Measurements from ENCODE around the gene INTS6. TPM values are rescaled to one million over a fixed set of nuclear protein-coding genes. Genes with fewer than 3 reads are reported as not detected.
A peak's percentile ranks its signal among the peaks of the same experiment; 100 is the strongest.

Gene INTS6
- total RNA-seq, 4 donors from 2014 or later = 25.1 to 42.2 (median 31.8) TPM

DNA sequence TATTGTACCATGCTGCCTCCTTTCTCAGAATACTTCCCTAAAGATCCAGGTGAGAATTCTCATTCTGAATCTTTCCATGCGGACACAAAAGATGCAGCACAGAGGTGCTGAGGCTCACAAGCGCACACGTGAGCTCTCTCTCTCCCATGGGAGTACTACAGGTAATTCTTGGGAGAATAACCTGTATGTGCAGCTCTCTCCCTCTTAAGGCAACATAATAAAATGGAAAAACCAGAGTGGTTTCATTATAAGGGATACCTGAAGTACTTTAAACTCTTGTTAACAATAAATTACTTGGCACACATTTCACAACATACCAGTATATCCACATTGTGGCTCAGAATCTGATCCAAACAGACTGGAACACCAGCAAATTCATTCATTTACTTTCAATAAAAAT, 40.4 kb downstream of the INTS6 start:
- no peak for DNase-seq

DNA sequence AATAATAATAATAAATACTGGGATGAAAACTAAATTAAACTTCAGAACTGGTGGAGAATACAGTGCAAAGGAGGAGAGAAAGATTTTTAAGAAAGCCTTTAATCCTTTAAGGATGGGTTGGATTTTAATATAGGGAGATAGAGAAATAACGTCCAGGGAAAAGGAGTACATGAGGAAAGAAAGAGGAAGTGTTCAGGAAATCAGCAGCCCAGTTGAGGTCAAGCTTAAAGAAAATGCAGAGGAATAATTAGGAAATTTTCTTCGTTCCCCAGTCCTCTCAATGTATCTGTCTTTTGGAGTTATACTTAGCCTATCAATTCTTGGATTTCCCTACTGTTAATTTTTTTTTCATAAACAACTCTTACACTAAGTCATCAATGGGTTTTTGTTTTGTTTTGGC, 47.7 kb downstream of the INTS6 start:
- WGBS, 2 donors = 56 to 70% methylated on average over 2 of the region's 2 CpGs
- no peak for TF ChIP-seq POLR2A (IDR thresholded peaks at IDR 0.05)
- TF ChIP-seq, protein P1, sequence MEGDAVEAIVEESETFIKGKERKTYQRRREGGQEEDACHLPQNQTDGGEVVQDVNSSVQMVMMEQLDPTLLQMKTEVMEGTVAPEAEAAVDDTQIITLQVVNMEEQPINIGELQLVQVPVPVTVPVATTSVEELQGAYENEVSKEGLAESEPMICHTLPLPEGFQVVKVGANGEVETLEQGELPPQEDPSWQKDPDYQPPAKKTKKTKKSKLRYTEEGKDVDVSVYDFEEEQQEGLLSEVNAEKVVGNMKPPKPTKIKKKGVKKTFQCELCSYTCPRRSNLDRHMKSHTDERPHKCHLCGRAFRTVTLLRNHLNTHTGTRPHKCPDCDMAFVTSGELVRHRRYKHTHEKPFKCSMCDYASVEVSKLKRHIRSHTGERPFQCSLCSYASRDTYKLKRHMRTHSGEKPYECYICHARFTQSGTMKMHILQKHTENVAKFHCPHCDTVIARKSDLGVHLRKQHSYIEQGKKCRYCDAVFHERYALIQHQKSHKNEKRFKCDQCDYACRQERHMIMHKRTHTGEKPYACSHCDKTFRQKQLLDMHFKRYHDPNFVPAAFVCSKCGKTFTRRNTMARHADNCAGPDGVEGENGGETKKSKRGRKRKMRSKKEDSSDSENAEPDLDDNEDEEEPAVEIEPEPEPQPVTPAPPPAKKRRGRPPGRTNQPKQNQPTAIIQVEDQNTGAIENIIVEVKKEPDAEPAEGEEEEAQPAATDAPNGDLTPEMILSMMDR (IDR thresholded peaks at IDR 0.05) = no peak
- no peak overlapping the region for H3K4me3 ChIP-seq
- H3K9me3 ChIP-seq = no peaks in the 10 kb centered on the region
- H3K27me3 ChIP-seq = no peaks in the 10 kb centered on the region
- peaks cover 0 to 19% (median 0%) of the 10 kb centered on the region in 3 donors for H3K36me3 ChIP-seq
- no peak overlapping the region for H3K27ac ChIP-seq
- H3K4me1 ChIP-seq = no peaks in the 10 kb centered on the region
- no peak for DNase-seq
- intact Hi-C loops (cut with DNase I) = no loop called here

More for the DNA sequence above, 40.4 kb downstream of the INTS6 start:
- no peak overlapping the region for H3K4me3 ChIP-seq
- H3K36me3 ChIP-seq = peaks cover 0 to 67% (median 0%) of the 10 kb centered on the region in 3 donors
- H3K4me1 ChIP-seq = peaks cover 0 to 5% (median 0%) of the 10 kb centered on the region in 3 donors
- intact Hi-C loops (cut with DNase I) = no loop called here
- H3K9me3 ChIP-seq = peaks cover 0 to 6% (median 3%) of the 10 kb centered on the region in 3 donors
- no peak overlapping the region for H3K27ac ChIP-seq
- 79 to 89% methylated on average over 3 of the region's 3 CpGs for WGBS, 2 donors
- no peak for TF ChIP-seq POLR2A (IDR thresholded peaks at IDR 0.05)
- TF ChIP-seq, protein P1 (IDR thresholded peaks at IDR 0.05) = no peak
- H3K27me3 ChIP-seq = no peaks in the 10 kb centered on the region

DNA sequence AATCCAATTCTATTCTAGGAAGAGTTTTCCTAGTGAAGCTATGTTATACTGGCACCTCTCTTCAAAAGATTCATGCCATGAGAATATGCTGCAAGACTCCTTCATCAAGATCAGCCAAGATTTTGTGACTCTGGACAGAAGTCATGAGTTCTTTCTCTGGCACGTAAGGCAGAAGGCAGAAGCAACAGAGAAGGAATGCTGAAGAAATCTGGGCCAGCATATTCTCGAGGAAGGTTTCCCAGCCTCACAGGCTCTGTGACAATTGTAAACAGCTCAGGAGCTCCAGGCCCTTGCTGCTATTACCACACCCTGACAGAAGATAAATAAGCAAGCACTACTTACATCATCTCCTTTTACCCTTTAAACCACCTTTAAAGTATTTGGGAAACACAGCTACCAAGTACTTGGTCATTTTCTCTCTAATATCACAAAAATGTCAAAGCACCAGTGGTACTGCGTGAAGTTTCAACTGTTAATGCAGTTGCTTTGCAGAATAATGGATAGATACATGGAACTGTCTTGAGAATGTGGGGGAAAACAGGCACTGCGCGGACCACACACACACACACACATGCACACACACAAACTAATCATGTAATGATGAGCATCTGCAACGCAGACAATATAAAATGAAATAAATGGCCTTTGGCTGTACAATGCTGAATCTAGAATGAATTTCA, 55.4 kb downstream of the INTS6 start:
- 67 to 69% methylated on average over 6 of the region's 6 CpGs for WGBS, 2 donors
- DNase-seq = no peak
- Histone ChIP-seq H3K4me3 (no peak overlapping the region), H3K9me3 (no peaks in the 10 kb centered on the region), H3K27me3 (no peaks in the 10 kb centered on the region), H3K27ac (peak overlapping the region in 3 of 4 donors; percentile 28 to 37 (median 36)), H3K4me1 (peaks cover 0 to 20% (median 7%) of the 10 kb centered on the region in 3 donors), H3K36me3 (peaks cover 0 to 30% (median 0%) of the 10 kb centered on the region in 3 donors)
- intact Hi-C loops (cut with DNase I) = no loop called here
- TF ChIP-seq, protein P1 (IDR thresholded peaks at IDR 0.05) = no peak
- no peak for TF ChIP-seq POLR2A (IDR thresholded peaks at IDR 0.05)

DNA sequence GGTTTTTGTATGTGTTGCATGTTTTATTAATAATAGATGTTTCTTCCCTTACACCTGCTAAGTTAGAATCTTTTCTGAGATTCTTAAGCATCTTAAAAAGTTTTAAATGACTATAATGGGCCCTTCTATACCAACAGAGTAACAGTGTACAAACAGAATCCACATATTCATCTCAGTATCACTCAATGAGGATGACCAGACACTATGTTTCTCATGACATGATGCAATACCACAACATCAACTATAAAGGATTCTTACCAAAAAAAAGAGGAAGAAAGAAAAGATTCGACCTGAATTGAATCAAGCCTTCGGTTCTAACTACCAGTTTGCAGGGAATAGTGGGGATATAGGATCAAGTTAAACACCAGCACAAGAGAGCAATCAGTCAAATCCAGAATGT, 56.5 kb downstream of the INTS6 start:
- intact Hi-C loops (cut with DNase I) = no loop called here
- H3K36me3 ChIP-seq = peaks cover 0 to 40% (median 0%) of the 10 kb centered on the region in 3 donors
- 51 to 56% methylated on average over 2 of the region's 2 CpGs for WGBS, 2 donors
- no peaks in the 10 kb centered on the region for H3K9me3 ChIP-seq
- no peak overlapping the region for H3K4me3 ChIP-seq
- H3K4me1 ChIP-seq = peaks cover 0 to 20% (median 7%) of the 10 kb centered on the region in 3 donors
- TF ChIP-seq, protein P1 (IDR thresholded peaks at IDR 0.05) = no peak
- no peak for TF ChIP-seq POLR2A (IDR thresholded peaks at IDR 0.05)
- H3K27me3 ChIP-seq = no peaks in the 10 kb centered on the region
- no peak overlapping the region for H3K27ac ChIP-seq
- DNase-seq = no peak

DNA sequence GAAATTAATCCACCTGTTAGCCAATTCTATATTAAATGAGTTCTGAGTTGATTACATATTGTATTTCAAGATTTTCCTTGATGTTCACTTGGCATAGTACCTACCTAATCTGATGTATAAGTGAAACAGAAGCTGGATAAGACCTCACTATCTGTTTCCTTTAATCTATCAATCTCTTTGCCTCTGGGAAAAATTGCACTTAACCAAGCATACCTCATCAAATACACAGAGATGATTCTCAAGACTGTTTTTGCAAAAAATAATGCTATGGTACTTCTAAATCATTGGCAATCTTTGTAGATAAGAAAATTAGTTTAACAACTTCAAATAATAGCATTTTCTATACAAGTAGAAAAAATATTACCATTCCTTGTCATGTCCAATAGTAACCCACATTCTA, 58.1 kb downstream of the INTS6 start:
- TF ChIP-seq, protein P1 (IDR thresholded peaks at IDR 0.05) = no peak
- TF ChIP-seq POLR2A (IDR thresholded peaks at IDR 0.05) = no peak
- Histone ChIP-seq H3K4me1 (peaks cover 0 to 20% (median 7%) of the 10 kb centered on the region in 3 donors), H3K9me3 (no peaks in the 10 kb centered on the region), H3K36me3 (peaks cover 0 to 37% (median 0%) of the 10 kb centered on the region in 3 donors), H3K4me3 (no peak overlapping the region), H3K27me3 (no peaks in the 10 kb centered on the region), H3K27ac (no peak overlapping the region)
- DNase-seq = no peak
- intact Hi-C loops (cut with DNase I) = no loop called here
